Choroid plexus epithelial cell (primary cell): ENCODE results near the gene ZCRB1.
A peak's percentile ranks its signal among the peaks of the same experiment; 100 is the strongest.
"Not testable (repeated sequence)": the region's sequence is repeated elsewhere in the genome, so short reads cannot be mapped to it uniquely, and the experiment has no call there.

ENCODE experiments used
- DNase-seq: peaks from one replicate; pipeline ENCODE4 v3.0.0-alpha.2; 2010; ENCODE audit warnings: low read depth
- H3K4me3 ChIP-seq: 2 replicates; pipeline ENCODE4 v1.5.1; 2011; ENCODE audit warnings: low read depth, mild to moderate bottlenecking, control low read depth, low read length, moderate library complexity
- CTCF ChIP-seq: conservative IDR thresholded peaks from 2 replicates; pipeline ENCODE4 v1.5.1; 2011; ENCODE audit warnings: low read depth, mild to moderate bottlenecking, control low read depth, inconsistent platforms, low read length, moderate library complexity

ZCRB1 gene

GRCh38 chr12:42362647-42363260 lies 36.9 kb upstream of the ZCRB1 start:
- DNase-seq, result peak; percentile 15

GRCh38 chr12:42361909-42362646 lies 36.2 kb upstream of the ZCRB1 start:
- no peak overlapping the region for H3K4me3 ChIP-seq
- no peak for DNase-seq
- no peak for TF ChIP-seq CTCF

More at GRCh38 chr12:42362647-42363260, 36.9 kb upstream of the ZCRB1 start:
- no peak overlapping the region for H3K4me3 ChIP-seq
- no peak for TF ChIP-seq CTCF

GRCh38 chr12:42360747-42361403 lies 35.0 kb upstream of the ZCRB1 start:
- no peak for TF ChIP-seq CTCF
- peak; percentile 34 for DNase-seq
- H3K4me3 ChIP-seq, result no peak overlapping the region

GRCh38 chr12:42356344-42356743 lies 30.4 kb upstream of the ZCRB1 start:
- H3K4me3 ChIP-seq, result no peak overlapping the region
- TF ChIP-seq CTCF, result no peak
- DNase-seq, result no peak

- DNase-seq, H3K4me3 ChIP-seq: not testable (repeated sequence)
Observed at GRCh38 chr12:42350021-42350407, 24.1 kb upstream of the ZCRB1 start.

GRCh38 chr12:42349119-42350020 lies 23.5 kb upstream of the ZCRB1 start:
- DNase-seq, H3K4me3 ChIP-seq: not testable (repeated sequence)

- H3K4me3 ChIP-seq, result no peak overlapping the region
- TF ChIP-seq CTCF, result no peak
- DNase-seq, result no peak
Observed at GRCh38 chr12:42346403-42347002, 20.6 kb upstream of the ZCRB1 start.
